Measurements from ENCODE around the gene PTPRD. TPM values are rescaled to one million over a fixed set of nuclear protein-coding genes. Genes with fewer than 3 reads are reported as not detected.

Gene PTPRD
- total RNA-seq, 1 experiment from 2014 or later: 32.5 TPM

DNA sequence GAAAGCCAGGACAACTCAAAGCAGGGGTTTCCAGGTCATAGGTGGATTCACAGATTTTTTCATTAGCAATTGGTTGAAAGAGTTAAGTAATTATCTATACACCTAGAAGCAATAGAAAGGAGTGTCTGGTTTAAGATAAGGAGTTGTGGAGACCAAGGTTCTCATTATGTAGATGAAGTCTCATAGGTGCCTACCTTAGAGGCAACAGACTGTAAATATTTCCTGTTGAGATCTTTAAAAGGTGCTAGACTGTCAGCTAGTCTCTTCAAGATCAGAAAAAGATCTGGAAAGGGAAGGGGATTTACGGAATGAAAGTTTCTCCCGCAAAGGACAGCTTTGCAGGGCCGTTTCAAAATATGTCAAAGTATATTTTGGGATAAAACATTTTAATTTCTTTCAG, 603.4 kb downstream of the PTPRD start:
- DNase-seq: no peak
- H3K4me1 Mint-ChIP-seq: peaks cover 45 to 54% of the 10 kb centered on the region in 2 experiments
- Histone ChIP-seq H3K9me3 (ENCODE audit: control insufficient read depth, low read depth, low read length) (no peaks in the 10 kb centered on the region), H3K14ac (ENCODE audit: insufficient read depth, low read length) (no peak overlapping the region), H3K9ac (ENCODE audit: extremely low read depth, insufficient read length, low read length) (no peak overlapping the region), H3K79me2 (ENCODE audit: insufficient read depth, low read length) (no peaks in the 10 kb centered on the region), H4K91ac (ENCODE audit: insufficient read length, low read depth, low read length) (no peak overlapping the region), H3K23ac (ENCODE audit: insufficient read length, low read depth, low read length) (no peak overlapping the region), H3K23me2 (ENCODE audit: insufficient read length, low read depth, low read length, poor library complexity, severe bottlenecking) (no peaks in the 10 kb centered on the region), H2BK20ac (ENCODE audit: low read depth, low read length, poor library complexity, severe bottlenecking) (no peak overlapping the region), H3K79me1 (ENCODE audit: insufficient read depth, low read depth, low read length, poor library complexity, severe bottlenecking) (no peaks in the 10 kb centered on the region), H2AFZ (ENCODE audit: low read length) (no peak overlapping the region), H4K20me1 (ENCODE audit: control insufficient read depth, insufficient read depth, insufficient read length) (no peaks in the 10 kb centered on the region), H3K4me2 (ENCODE audit: insufficient read depth, insufficient read length, low read length) (no peak overlapping the region), H2AK5ac (ENCODE audit: insufficient read length, low read length) (no peak overlapping the region), H3K4ac (ENCODE audit: low read depth, low read length) (no peak overlapping the region), H4K5ac (ENCODE audit: insufficient read length, low read depth, low read length) (no peak overlapping the region), H2BK120ac (ENCODE audit: low read depth, low read length, poor library complexity, severe bottlenecking) (no peak overlapping the region), H3K27ac (ENCODE audit: insufficient read length, low read depth, low read length) (peak overlapping the region; percentile 46), H2BK12ac (ENCODE audit: insufficient read length, low read depth, low read length) (no peak overlapping the region), H2BK5ac (ENCODE audit: insufficient read length, low read length) (no peak overlapping the region), H3K18ac (ENCODE audit: insufficient read length, low read depth, low read length) (no peak overlapping the region), H3K56ac (ENCODE audit: insufficient read length, low read depth, low read length) (no peak overlapping the region), H3K27me3 (ENCODE audit: insufficient read depth, low read length) (no peaks in the 10 kb centered on the region), H3T11ph (ENCODE audit: low read length) (no peak overlapping the region), H3K4me1 (ENCODE audit: insufficient read depth, low read length) (peaks cover 2% of the 10 kb centered on the region; the same call in 1 of the 2 replicates), H2BK15ac (ENCODE audit: low read depth, low read length) (no peak overlapping the region), H4K8ac (replicated peaks; ENCODE audit: insufficient read length, low read depth, low read length) (no peak overlapping the region)
- no peak overlapping the region for H3K4me3 Mint-ChIP-seq
- H3K27me3 Mint-ChIP-seq (ENCODE audit: low read depth): no peaks in the 10 kb centered on the region
- no peaks in the 10 kb centered on the region for H3K9me3 Mint-ChIP-seq
- peak overlapping the region; percentile 1 to 95 (median 76); a peak in 4 of 7 replicates for H3K27ac Mint-ChIP-seq
- no CpG with 5 or more reads among the region's 3 CpGs for WGBS (ENCODE audit: extremely low coverage, insufficient read length, low lambda C conversion rate)
- H3K36me3 Mint-ChIP-seq (ENCODE audit: insufficient read depth in 1 of 3, low read depth in 3 of 3): no peaks in the 10 kb centered on the region
- TF ChIP-seq, protein P1, sequence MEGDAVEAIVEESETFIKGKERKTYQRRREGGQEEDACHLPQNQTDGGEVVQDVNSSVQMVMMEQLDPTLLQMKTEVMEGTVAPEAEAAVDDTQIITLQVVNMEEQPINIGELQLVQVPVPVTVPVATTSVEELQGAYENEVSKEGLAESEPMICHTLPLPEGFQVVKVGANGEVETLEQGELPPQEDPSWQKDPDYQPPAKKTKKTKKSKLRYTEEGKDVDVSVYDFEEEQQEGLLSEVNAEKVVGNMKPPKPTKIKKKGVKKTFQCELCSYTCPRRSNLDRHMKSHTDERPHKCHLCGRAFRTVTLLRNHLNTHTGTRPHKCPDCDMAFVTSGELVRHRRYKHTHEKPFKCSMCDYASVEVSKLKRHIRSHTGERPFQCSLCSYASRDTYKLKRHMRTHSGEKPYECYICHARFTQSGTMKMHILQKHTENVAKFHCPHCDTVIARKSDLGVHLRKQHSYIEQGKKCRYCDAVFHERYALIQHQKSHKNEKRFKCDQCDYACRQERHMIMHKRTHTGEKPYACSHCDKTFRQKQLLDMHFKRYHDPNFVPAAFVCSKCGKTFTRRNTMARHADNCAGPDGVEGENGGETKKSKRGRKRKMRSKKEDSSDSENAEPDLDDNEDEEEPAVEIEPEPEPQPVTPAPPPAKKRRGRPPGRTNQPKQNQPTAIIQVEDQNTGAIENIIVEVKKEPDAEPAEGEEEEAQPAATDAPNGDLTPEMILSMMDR (conservative IDR thresholded peaks at IDR 0.05): no peak

Data from H9 (cell line).